Neural progenitor cell (in vitro differentiated cells): ENCODE measurements around the gene KSR1.
"Not testable (repeated sequence)": the region's sequence is repeated elsewhere in the genome, so short reads cannot be mapped to it uniquely, and the experiment has no call there.

Source experiments
- CTCF ChIP-seq: fragments of 200-600 bp; sonication (generic); IDR thresholded peaks from 2 replicates; pipeline ENCODE4 v1.5.1; 2017; ENCODE audit warnings: antibody characterized with exemption, mild to moderate bottlenecking
- EZH2 ChIP-seq: fragments of 200-600 bp; sonication (generic); IDR thresholded peaks from 2 replicates; pipeline ENCODE4 v1.6.1; 2017; ENCODE audit warnings: antibody characterized with exemption, mild to moderate bottlenecking, moderate library complexity
- EZH2phosphoT487 ChIP-seq: fragments of 200-600 bp; sonication (generic); IDR thresholded peaks from 2 replicates; pipeline ENCODE4 v1.6.1; 2017; ENCODE audit warnings: antibody characterized with exemption

- not testable (repeated sequence) for TF ChIP-seq CTCF, EZH2, EZH2phosphoT487
Measured at GRCh38 chr17:27655525-27656111, 199.4 kb downstream of the KSR1 start.
